Caco-2 (cell line): ENCODE measurements around the gene TMEM50A. TPM values are rescaled to one million over a fixed set of nuclear protein-coding genes. Genes with fewer than 3 reads are reported as not detected.

ENCODE experiments used
- BruUV-seq: library from RNA; stranded (reverse); fragments of 400-500 nt; replicated peaks from 2 replicates; lab custom pipeline; 2021; lab: Mats Ljungman, UMichigan
- CTCF ChIA-PET: fragments of 300-600 bp; sonication (Branson Sonifier 250); formaldehyde crosslinking; loops from one replicate; lab custom pipeline; 2022; ENCODE audit warnings: antibody characterized with exemption; lab: Charles Lee
- POLR2A ChIA-PET: fragments of 300-600 bp; sonication (Branson Sonifier 250); formaldehyde crosslinking; loops from one replicate; lab custom pipeline; 2022; ENCODE audit warnings: antibody characterized with exemption; lab: Charles Lee
- DNase-seq, 2 experiments: peaks; one replicate each; pipeline versions ENCODE4 v3.0.0 to v3.0.0-alpha.2; 2020 to 2022
- H3K27me3 ChIP-seq: replicated peaks from 2 replicates; pipeline ENCODE4 v1.6.0; 2011; ENCODE audit warnings: low read length; ENCODE audit not compliant: control insufficient read depth, insufficient read depth
- H3K36me3 ChIP-seq: 2 replicates; pipeline ENCODE4 v1.5.1; 2011; ENCODE audit warnings: low read length; ENCODE audit not compliant: control insufficient read depth, insufficient read depth
- H3K4me1 ChIP-seq: fragments of 250-450 bp; sonication (Bioruptor Pico); 2 replicates; pipeline ENCODE4 v1.5.1; 2020; ENCODE audit warnings: mild to moderate bottlenecking
- H3K4me3 ChIP-seq: 2 replicates; pipeline ENCODE4 v1.5.1; 2011; ENCODE audit warnings: low read depth, mild to moderate bottlenecking, control low read depth, low read length
- H3K9me3 ChIP-seq: fragments of 250-450 bp; sonication (Bioruptor Pico); 2 replicates; pipeline ENCODE4 v1.5.1; 2020; ENCODE audit warnings: mild to moderate bottlenecking, moderate library complexity
- H3K27ac Mint-ChIP-seq: one replicate; pipeline ENCODE4 v1.8.0; 2022; ENCODE audit warnings: mixed read lengths; ENCODE audit not compliant: unreplicated experiment
- H3K27me3 Mint-ChIP-seq: one replicate; pipeline ENCODE4 v1.8.0; 2022; ENCODE audit warnings: mixed read lengths; ENCODE audit not compliant: insufficient read depth, unreplicated experiment
- H3K36me3 Mint-ChIP-seq: one replicate; pipeline ENCODE4 v1.8.0; 2022; ENCODE audit warnings: mild to moderate bottlenecking, mixed read lengths; ENCODE audit not compliant: insufficient read depth, unreplicated experiment
- H3K4me1 Mint-ChIP-seq: one replicate; pipeline ENCODE4 v1.8.0; 2022; ENCODE audit warnings: low read depth, mixed read lengths; ENCODE audit not compliant: unreplicated experiment
- H3K4me3 Mint-ChIP-seq: one replicate; pipeline ENCODE4 v1.8.0; 2022; ENCODE audit warnings: mild to moderate bottlenecking, moderate library complexity, mixed read lengths; ENCODE audit not compliant: unreplicated experiment
- H3K9me3 Mint-ChIP-seq: one replicate; pipeline ENCODE4 v1.8.0; 2022; ENCODE audit warnings: mixed read lengths; ENCODE audit not compliant: unreplicated experiment
- CTCF ChIP-seq, 2 experiments: fragments of 200-600 bp in 1 of 2; IDR thresholded peaks; 1 replicate in 1 of 2; 2 replicates in 1 of 2; pipeline versions ENCODE4 v1.5.1 to v1.8.0; 2011 to 2022; ENCODE audit warnings: antibody characterized with exemption in 1 of 2, control low read depth in 1 of 2, inconsistent platforms in 1 of 2, low read depth in 1 of 2, low read length in 1 of 2, mild to moderate bottlenecking in 1 of 2, moderate library complexity in 1 of 2; ENCODE audit not compliant: insufficient read depth in 1 of 2, severe bottlenecking in 1 of 2, unreplicated experiment in 1 of 2
- intact Hi-C: fragments of 100-400 bp; cut with micrococcal nuclease; formaldehyde crosslinking; loops from one replicate; pipeline ENCODE4 v1.10.0; 2022; ENCODE audit not compliant: unreplicated experiment
- total RNA-seq: library from RNA; stranded (reverse); gene quantifications from 2 replicates; pipeline ENCODE4 v1.2.3, GENCODE V29; 2022

The TMEM50A gene
- total RNA-seq, 1 experiment from 2014 or later = 86.3 TPM

- ChIA-PET POLR2A (no interaction called here), CTCF (no interaction called here)
- Mint-ChIP-seq H3K27ac (no peak overlapping the region), H3K36me3 (peaks cover 29% of the 10 kb centered on the region), H3K9me3 (no peaks in the 10 kb centered on the region), H3K4me3 (no peak overlapping the region), H3K4me1 (peaks cover 7% of the 10 kb centered on the region), H3K27me3 (no peaks in the 10 kb centered on the region)
- no peak for TF ChIP-seq CTCF (IDR thresholded peaks at IDR 0.05; ENCODE audit: insufficient read depth in 1 of 2, low read depth in 1 of 2, low read length in 1 of 2, severe bottlenecking in 1 of 2, unreplicated experiment in 1 of 2)
- intact Hi-C loops = no loop called here
- Histone ChIP-seq H3K4me3 (no peak overlapping the region), H3K27me3 (no peaks in the 10 kb centered on the region), H3K36me3 (no peaks in the 10 kb centered on the region), H3K9me3 (no peaks in the 10 kb centered on the region), H3K4me1 (no peaks in the 10 kb centered on the region)
- BruUV-seq = no TSS peak
- no peak for DNase-seq
Measured at GRCh38 chr1:25341746-25342145, 3.6 kb downstream of the TMEM50A start.

- no peaks in the 10 kb centered on the region for H3K27me3 ChIP-seq
- BruUV-seq = no TSS peak
- no peak overlapping the region for H3K4me3 ChIP-seq
- no peaks in the 10 kb centered on the region for H3K9me3 ChIP-seq
- CTCF ChIA-PET = no interaction called here
- Mint-ChIP-seq H3K27me3 (no peaks in the 10 kb centered on the region), H3K27ac (no peak overlapping the region), H3K4me3 (no peak overlapping the region), H3K4me1 (peaks cover 7% of the 10 kb centered on the region), H3K9me3 (no peaks in the 10 kb centered on the region), H3K36me3 (peaks cover 36% of the 10 kb centered on the region)
- DNase-seq = no peak
- POLR2A ChIA-PET = no interaction called here
- no peaks in the 10 kb centered on the region for H3K4me1 ChIP-seq
- no peaks in the 10 kb centered on the region for H3K36me3 ChIP-seq
- no peak for TF ChIP-seq CTCF (IDR thresholded peaks at IDR 0.05; ENCODE audit: insufficient read depth in 1 of 2, low read depth in 1 of 2, low read length in 1 of 2, severe bottlenecking in 1 of 2, unreplicated experiment in 1 of 2)
- intact Hi-C loops = no loop called here
Measured at GRCh38 chr1:25342846-25343245, 4.7 kb downstream of the TMEM50A start.

- H3K4me3 Mint-ChIP-seq = no peak overlapping the region
Measured at GRCh38 chr1:25343872-25344271, 5.7 kb downstream of the TMEM50A start.

More at GRCh38 chr1:25343872-25344271, 5.7 kb downstream of the TMEM50A start:
- intact Hi-C loops = no loop called here
- Histone ChIP-seq H3K27me3 (no peaks in the 10 kb centered on the region), H3K4me1 (no peaks in the 10 kb centered on the region), H3K9me3 (no peaks in the 10 kb centered on the region), H3K36me3 (no peaks in the 10 kb centered on the region), H3K4me3 (no peak overlapping the region)
- no peak overlapping the region for H3K27ac Mint-ChIP-seq
- no peaks in the 10 kb centered on the region for H3K9me3 Mint-ChIP-seq
- TF ChIP-seq CTCF (IDR thresholded peaks at IDR 0.05; ENCODE audit: insufficient read depth in 1 of 2, low read depth in 1 of 2, low read length in 1 of 2, severe bottlenecking in 1 of 2, unreplicated experiment in 1 of 2) = no peak
- POLR2A ChIA-PET = no interaction called here
- peaks cover 33% of the 10 kb centered on the region for H3K36me3 Mint-ChIP-seq
- peaks cover 7% of the 10 kb centered on the region for H3K4me1 Mint-ChIP-seq
- BruUV-seq = no TSS peak
- no peak for DNase-seq
- no peaks in the 10 kb centered on the region for H3K27me3 Mint-ChIP-seq
- CTCF ChIA-PET = no interaction called here
